Right lobe of liver (tissue), 4 donors: ENCODE data around the gene DAB2.

Source experiments
- CTCF ChIP-seq, 4 donors: fragments of 200-600 bp in 3 of 4; fragments of 450-650 bp in 1 of 4; IDR thresholded peaks; one replicate each; pipeline versions ENCODE4 v1.5.1 to v1.8.0; 2016 to 2022; ENCODE audit warnings: antibody characterized with exemption in 4 of 4, mild to moderate bottlenecking in 2 of 4
- POLR2A ChIP-seq: fragments of 450-650 bp; IDR thresholded peaks from one replicate; pipeline ENCODE4 v1.6.1; 2017; ENCODE audit warnings: antibody characterized with exemption, mild to moderate bottlenecking
- donor health status: DM: no; HTN: no; CAD: no.
- donor health status: DM: no; HTN: no; CAD: no.
- donor health status: DM: no; HTN: yes; CAD: no.

- TF ChIP-seq CTCF (IDR thresholded peaks at IDR 0.05): no peak
- TF ChIP-seq POLR2A: no peak
Observed at GRCh38 chr5:39400713-39401578, 23.8 kb downstream of the DAB2 start.
